Keratinocyte (primary cell): ENCODE data around the gene OTX1. TPM values are rescaled to one million over a fixed set of nuclear protein-coding genes. Genes with fewer than 3 reads are reported as not detected.

ENCODE experiments used
- DNase-seq: peaks from one replicate; pipeline ENCODE4 v3.0.0-alpha.2; 2011; ENCODE audit warnings: low read depth, missing footprints, low spot score
- FAIRE-seq: peaks from 2 replicates; lab custom pipeline; 2011; peaks lifted over from hg19 to GRCh38; lab: Jason Lieb, UNC
- H2AFZ ChIP-seq: 2 replicates; pipeline ENCODE4 v1.6.0; 2012; ENCODE audit warnings: low read length, control low read depth, inconsistent platforms; ENCODE audit not compliant: control insufficient read depth
- H3K27ac ChIP-seq: 2 replicates; pipeline ENCODE4 v1.5.1; 2011; ENCODE audit warnings: low read length; ENCODE audit not compliant: control insufficient read depth, insufficient read depth
- H3K27me3 ChIP-seq: 3 replicates; pipeline ENCODE4 v1.6.0; 2011; ENCODE audit warnings: low read length; ENCODE audit not compliant: control insufficient read depth, insufficient read depth; ENCODE audit errors: extremely low read depth
- H3K36me3 ChIP-seq, 2 experiments: 2 replicates in 1 of 2; 3 replicates in 1 of 2; pipeline ENCODE4 v1.5.1; 2011; ENCODE audit warnings: low read length in 2 of 2, mild to moderate bottlenecking in 1 of 2; ENCODE audit not compliant: control insufficient read depth in 2 of 2, insufficient read depth in 2 of 2; ENCODE audit errors: extremely low read depth in 1 of 2
- H3K4me1 ChIP-seq: 3 replicates; pipeline ENCODE4 v1.5.1; 2011; ENCODE audit warnings: low read length; ENCODE audit not compliant: control insufficient read depth, insufficient read depth; ENCODE audit errors: extremely low read depth
- H3K4me2 ChIP-seq: 3 replicates; pipeline ENCODE4 v1.6.0; 2011; ENCODE audit warnings: low read depth, low read length; ENCODE audit not compliant: control insufficient read depth, insufficient read depth; ENCODE audit errors: extremely low read depth
- H3K4me3 ChIP-seq, 3 experiments: fragments of 200-600 bp in 1 of 3; sonication (generic) in 1 of 3; 2 replicates in 2 of 3; 3 replicates in 1 of 3; pipeline ENCODE4 v1.5.1; 2011 to 2016; ENCODE audit warnings: low read length in 3 of 3, mild to moderate bottlenecking in 3 of 3, control low read depth in 2 of 3, inconsistent platforms in 1 of 3, low read depth in 1 of 3, mixed read lengths in 1 of 3, mixed run types in 1 of 3, moderate library complexity in 1 of 3; ENCODE audit not compliant: control insufficient read depth in 2 of 3, insufficient read depth in 2 of 3; ENCODE audit errors: extremely low read depth in 1 of 3
- H3K79me2 ChIP-seq: 2 replicates; pipeline ENCODE4 v1.6.0; 2012; ENCODE audit warnings: low read length; ENCODE audit not compliant: control insufficient read depth, insufficient read depth
- H3K9ac ChIP-seq: 3 replicates; pipeline ENCODE4 v1.6.0; 2011; ENCODE audit warnings: low read length; ENCODE audit not compliant: control insufficient read depth, insufficient read depth; ENCODE audit errors: extremely low read depth
- H3K9me1 ChIP-seq: 3 replicates; pipeline ENCODE4 v1.6.0; 2011; ENCODE audit warnings: low read length; ENCODE audit not compliant: control insufficient read depth, insufficient read depth; ENCODE audit errors: extremely low read depth
- H3K9me3 ChIP-seq: 2 replicates; pipeline ENCODE4 v1.5.1; 2012; ENCODE audit warnings: low read depth, low read length; ENCODE audit not compliant: control insufficient read depth
- H4K20me1 ChIP-seq: 3 replicates; pipeline ENCODE4 v1.6.0; 2011; ENCODE audit warnings: low read length; ENCODE audit not compliant: control insufficient read depth, insufficient read depth; ENCODE audit errors: extremely low read depth
- EZH2 ChIP-seq: IDR thresholded peaks from one replicate; pipeline ENCODE4 v1.6.1; 2012; ENCODE audit warnings: inconsistent platforms, mild to moderate bottlenecking, low read length, moderate library complexity
- dilution Hi-C: fragments of 300-500 bp; cut with MboI; formaldehyde crosslinking; loops from one replicate; pipeline ENCODE4 v1.7.0; 2020; ENCODE audit warnings: low sequenced_read_pairs; ENCODE audit not compliant: extremely low pct_ligation_motif_present
- polyA plus RNA-seq, 5 experiments: library from polyadenylated mRNA; depleted of rRNA in 3 of 5; stranded (reverse) in 3 of 5; stranded (forward) in 1 of 5; unstranded in 1 of 5; fragments of >200 nt; gene quantifications; 1 replicate in 1 of 5; 2 replicates in 3 of 5; 3 replicates in 1 of 5; pipeline versions ENCODE4 v1.2.1 to v1.2.3, GENCODE V29; 2011 to 2012; ENCODE audit warnings: missing spikeins in 2 of 5, low read depth in 1 of 5, low replicate concordance in 1 of 5
- TF ChIP-seq, protein P1 (sequence below), 3 experiments: IDR thresholded peaks in 1 of 3; conservative IDR thresholded peaks in 1 of 3; optimal IDR thresholded peaks in 1 of 3; 2 replicates in 2 of 3; 3 replicates in 1 of 3; pipeline versions ENCODE3 to v1.5.1; 2011; ENCODE audit warnings: low read length in 3 of 3, mild to moderate bottlenecking in 3 of 3, moderate library complexity in 2 of 3, control low read depth in 1 of 3, inconsistent platforms in 1 of 3; ENCODE audit not compliant: insufficient read depth in 2 of 3; ENCODE audit errors: extremely low read depth in 1 of 3

Gene OTX1
- polyA plus RNA-seq, 1 donor (not counting 4 experiments of a cell fraction or from before 2014, with no cell fraction given) = 0.28 TPM

DNA sequence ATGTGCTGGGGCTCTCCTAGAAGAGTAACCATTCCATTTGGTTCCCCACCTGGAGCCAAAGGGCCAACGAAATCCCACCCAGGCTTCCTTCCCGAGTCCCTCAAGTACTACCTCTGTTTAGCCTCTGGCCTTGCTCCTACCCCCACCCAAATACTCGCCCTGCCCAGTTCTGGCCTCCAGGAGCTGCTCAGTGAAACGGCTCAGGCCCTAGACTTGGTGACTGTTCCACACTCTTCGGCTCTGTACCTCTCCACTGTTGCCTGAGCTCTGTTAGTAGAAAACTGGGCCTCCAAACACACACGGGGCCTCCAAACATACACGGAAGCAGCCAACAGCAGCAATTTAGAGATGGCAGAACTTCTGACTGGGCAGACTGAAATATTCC, 4.2 kb downstream of the OTX1 start:
- no peak overlapping the region for H3K27ac ChIP-seq

DNA sequence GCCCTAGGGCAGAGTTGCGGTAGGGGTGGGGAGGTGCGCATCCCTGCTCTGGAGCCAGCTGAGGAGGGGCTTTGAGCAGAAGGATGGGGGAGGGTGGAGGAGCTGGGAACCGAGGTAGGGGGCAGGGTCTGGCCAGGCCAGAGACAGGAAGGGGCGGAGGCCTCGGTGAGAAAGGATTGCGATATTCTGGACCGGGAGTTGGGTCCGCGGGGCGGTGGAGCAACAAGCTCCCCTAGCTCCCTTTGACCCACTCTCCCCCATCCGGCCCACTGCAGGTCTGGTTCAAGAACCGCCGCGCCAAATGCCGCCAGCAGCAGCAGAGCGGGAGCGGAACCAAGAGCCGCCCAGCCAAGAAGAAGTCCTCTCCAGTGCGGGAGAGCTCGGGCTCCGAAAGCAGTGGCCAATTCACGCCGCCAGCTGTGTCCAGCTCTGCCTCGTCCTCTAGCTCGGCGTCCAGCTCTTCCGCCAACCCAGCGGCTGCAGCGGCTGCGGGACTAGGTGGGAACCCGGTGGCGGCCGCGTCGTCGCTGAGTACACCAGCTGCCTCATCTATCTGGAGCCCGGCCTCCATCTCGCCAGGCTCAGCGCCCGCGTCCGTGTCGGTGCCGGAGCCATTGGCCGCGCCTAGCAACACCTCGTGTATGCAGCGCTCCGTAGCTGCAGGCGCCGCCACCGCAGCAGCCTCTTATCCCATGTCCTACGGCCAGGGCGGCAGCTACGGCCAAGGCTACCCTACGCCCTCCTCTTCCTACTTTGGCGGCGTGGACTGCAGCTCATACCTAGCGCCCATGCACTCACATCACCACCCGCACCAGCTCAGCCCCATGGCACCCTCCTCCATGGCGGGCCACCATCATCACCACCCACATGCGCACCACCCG, 4.8 kb downstream of the OTX1 start:
- no peak for TF ChIP-seq EZH2
- TF ChIP-seq, protein P1, sequence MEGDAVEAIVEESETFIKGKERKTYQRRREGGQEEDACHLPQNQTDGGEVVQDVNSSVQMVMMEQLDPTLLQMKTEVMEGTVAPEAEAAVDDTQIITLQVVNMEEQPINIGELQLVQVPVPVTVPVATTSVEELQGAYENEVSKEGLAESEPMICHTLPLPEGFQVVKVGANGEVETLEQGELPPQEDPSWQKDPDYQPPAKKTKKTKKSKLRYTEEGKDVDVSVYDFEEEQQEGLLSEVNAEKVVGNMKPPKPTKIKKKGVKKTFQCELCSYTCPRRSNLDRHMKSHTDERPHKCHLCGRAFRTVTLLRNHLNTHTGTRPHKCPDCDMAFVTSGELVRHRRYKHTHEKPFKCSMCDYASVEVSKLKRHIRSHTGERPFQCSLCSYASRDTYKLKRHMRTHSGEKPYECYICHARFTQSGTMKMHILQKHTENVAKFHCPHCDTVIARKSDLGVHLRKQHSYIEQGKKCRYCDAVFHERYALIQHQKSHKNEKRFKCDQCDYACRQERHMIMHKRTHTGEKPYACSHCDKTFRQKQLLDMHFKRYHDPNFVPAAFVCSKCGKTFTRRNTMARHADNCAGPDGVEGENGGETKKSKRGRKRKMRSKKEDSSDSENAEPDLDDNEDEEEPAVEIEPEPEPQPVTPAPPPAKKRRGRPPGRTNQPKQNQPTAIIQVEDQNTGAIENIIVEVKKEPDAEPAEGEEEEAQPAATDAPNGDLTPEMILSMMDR (optimal IDR thresholded peaks at IDR 0.05 in 1 of 3, IDR thresholded peaks at IDR 0.05 in 1 of 3, conservative IDR thresholded peaks at IDR 0.05 in 1 of 3; ENCODE audit: extremely low read depth in 1 of 3, insufficient read depth in 2 of 3, low read length in 3 of 3) = no peak
- Histone ChIP-seq H3K4me1 (peaks cover 5% of the 10 kb centered on the region), H2AFZ (no peak overlapping the region), H3K27ac (no peak overlapping the region), H3K9me1 (no peaks in the 10 kb centered on the region), H3K9ac (no peak overlapping the region), H3K4me3 (no peak overlapping the region), H3K9me3 (peaks cover 2% of the 10 kb centered on the region), H4K20me1 (no peaks in the 10 kb centered on the region), H3K27me3 (no peaks in the 10 kb centered on the region), H3K36me3 (peaks cover 18 to 21% of the 10 kb centered on the region in 2 experiments), H3K79me2 (peaks cover 15% of the 10 kb centered on the region), H3K4me2 (no peak overlapping the region)
- dilution Hi-C loops = no loop called here
- FAIRE-seq (no peak), DNase-seq (no peak)

More for the DNA sequence above, 4.2 kb downstream of the OTX1 start:
- peaks cover 3% of the 10 kb centered on the region for H3K4me1 ChIP-seq
- TF ChIP-seq, protein P1 (optimal IDR thresholded peaks at IDR 0.05 in 1 of 3, IDR thresholded peaks at IDR 0.05 in 1 of 3, conservative IDR thresholded peaks at IDR 0.05 in 1 of 3; ENCODE audit: extremely low read depth in 1 of 3, insufficient read depth in 2 of 3, low read length in 3 of 3) = no peak
- no peak for TF ChIP-seq EZH2
- no peak overlapping the region for H3K9ac ChIP-seq
- no peaks in the 10 kb centered on the region for H4K20me1 ChIP-seq
- no peaks in the 10 kb centered on the region for H3K9me1 ChIP-seq
- H3K4me3 ChIP-seq = no peak overlapping the region
- FAIRE-seq = no peak
- H3K27me3 ChIP-seq = no peaks in the 10 kb centered on the region
- no peak overlapping the region for H3K4me2 ChIP-seq
- dilution Hi-C loops = no loop called here
- peaks cover 15% of the 10 kb centered on the region for H3K79me2 ChIP-seq
- no peak overlapping the region for H2AFZ ChIP-seq
- H3K36me3 ChIP-seq = peaks cover 18 to 21% of the 10 kb centered on the region in 2 experiments
- H3K9me3 ChIP-seq = peaks cover 2% of the 10 kb centered on the region
- DNase-seq = no peak
